Liver (tissue), 9 donors: ENCODE measurements around the gene RAPH1. TPM values are rescaled to one million over a fixed set of nuclear protein-coding genes. Genes with fewer than 3 reads are reported as not detected.

Experiments
- DNase-seq: peaks from one replicate; pipeline ENCODE4 v3.0.0-alpha.2; 2017; ENCODE audit warnings: low spot score
- H3K27ac ChIP-seq, 2 donors: one replicate each; pipeline ENCODE4 v1.7.0; 2013; ENCODE audit warnings: inconsistent platforms in 2 of 2, low read length in 2 of 2, control low read depth in 1 of 2, low read depth in 1 of 2, mild to moderate bottlenecking in 1 of 2
- H3K27me3 ChIP-seq, 4 donors: one replicate each; pipeline versions ENCODE4 v1.6.1 to v1.7.0; 2013; ENCODE audit warnings: low read length in 3 of 4, inconsistent platforms in 1 of 4, mild to moderate bottlenecking in 1 of 4, moderate library complexity in 1 of 4; ENCODE audit not compliant: control insufficient read depth in 4 of 4, insufficient read depth in 4 of 4
- H3K36me3 ChIP-seq, 4 donors: one replicate each; pipeline versions ENCODE4 v1.6.1 to v1.7.0; 2013; ENCODE audit warnings: low read length in 3 of 4, mild to moderate bottlenecking in 3 of 4, low read depth in 1 of 4, moderate library complexity in 1 of 4; ENCODE audit not compliant: control insufficient read depth in 4 of 4, insufficient read depth in 3 of 4
- H3K4me1 ChIP-seq, 4 donors: one replicate each; pipeline versions ENCODE4 v1.6.1 to v1.7.0; 2013; ENCODE audit warnings: low read length in 3 of 4, mild to moderate bottlenecking in 3 of 4, moderate library complexity in 1 of 4; ENCODE audit not compliant: control insufficient read depth in 4 of 4, insufficient read depth in 4 of 4
- H3K4me3 ChIP-seq, 3 donors: one replicate each; pipeline versions ENCODE4 v1.6.1 to v1.7.0; 2013; ENCODE audit warnings: low read length in 3 of 3, control low read depth in 1 of 3, low read depth in 1 of 3, mild to moderate bottlenecking in 1 of 3
- H3K9ac ChIP-seq, 2 donors: one replicate each; pipeline ENCODE4 v1.7.0; 2013; ENCODE audit warnings: low read length in 2 of 2, mild to moderate bottlenecking in 2 of 2, moderate library complexity in 2 of 2, control low read depth in 1 of 2, low read depth in 1 of 2
- H3K9me3 ChIP-seq, 4 donors: one replicate each; pipeline versions ENCODE4 v1.6.1 to v1.7.0; 2013; ENCODE audit warnings: low read length in 3 of 4; ENCODE audit not compliant: control insufficient read depth in 4 of 4
- CTCF ChIP-seq: fragments of 150-350 bp; IDR thresholded peaks from 2 replicates; pipeline ENCODE4 v1.5.1; 2017; ENCODE audit warnings: improper control_type of control experiment, low read depth, low read length; ENCODE audit not compliant: missing input control
- EGR1 ChIP-seq, 2 donors: IDR thresholded peaks; 2 replicates each; pipeline ENCODE4 v1.6.1; 2016 to 2018; ENCODE audit warnings: antibody characterized with exemption in 2 of 2, low read depth in 2 of 2
- FOXA1 ChIP-seq: IDR thresholded peaks from 2 replicates; pipeline ENCODE4 v1.6.1; 2016; ENCODE audit warnings: antibody characterized with exemption
- FOXA2 ChIP-seq: IDR thresholded peaks from 2 replicates; pipeline ENCODE4 v1.6.1; 2016; ENCODE audit warnings: antibody characterized with exemption
- HNF4A ChIP-seq, 2 donors: conservative IDR thresholded peaks; 2 replicates each; pipeline ENCODE4 v1.6.1; 2016; ENCODE audit warnings: antibody characterized with exemption in 2 of 2, mild to moderate bottlenecking in 2 of 2
- HNF4G ChIP-seq: IDR thresholded peaks from 2 replicates; pipeline ENCODE4 v1.6.1; 2016; ENCODE audit warnings: antibody characterized with exemption
- JUND ChIP-seq, 2 donors: IDR thresholded peaks; 2 replicates each; pipeline ENCODE4 v1.6.1; 2016; ENCODE audit warnings: antibody characterized with exemption in 2 of 2
- NR2F2 ChIP-seq: IDR thresholded peaks from 2 replicates; pipeline ENCODE4 v1.6.1; 2016; ENCODE audit warnings: antibody characterized with exemption
- RAD21 ChIP-seq, 2 donors: IDR thresholded peaks; 2 replicates each; pipeline ENCODE4 v1.6.1; 2016; ENCODE audit warnings: antibody characterized with exemption in 2 of 2, mild to moderate bottlenecking in 2 of 2
- RXRA ChIP-seq, 2 donors: IDR thresholded peaks; 2 replicates each; pipeline ENCODE4 v1.6.1; 2017 to 2018; ENCODE audit warnings: antibody characterized with exemption in 2 of 2, mild to moderate bottlenecking in 1 of 2
- SP1 ChIP-seq: IDR thresholded peaks from 2 replicates; pipeline ENCODE4 v1.6.1; 2018; ENCODE audit warnings: antibody characterized with exemption, mild to moderate bottlenecking
- TAF1 ChIP-seq: conservative IDR thresholded peaks from 2 replicates; pipeline ENCODE4 v1.6.1; 2016; ENCODE audit warnings: antibody characterized with exemption, mild to moderate bottlenecking
- YY1 ChIP-seq: IDR thresholded peaks from 2 replicates; pipeline ENCODE4 v1.6.1; 2016; ENCODE audit warnings: antibody characterized with exemption, mild to moderate bottlenecking
- ZBTB33 ChIP-seq: IDR thresholded peaks from 2 replicates; pipeline ENCODE4 v1.6.1; 2016; ENCODE audit warnings: antibody characterized with exemption
- WGBS: extraction: QIAGEN DNeasy Blood & Tissue Kit; methylation state at CpG from one replicate; pipeline ENCODE4 v1.1.7; 2013; 5-methylcytosine and 5-hydroxymethylcytosine counted together
- polyA plus RNA-seq, 2 donors: library from polyadenylated mRNA; stranded (reverse) in 1 of 2; unstranded in 1 of 2; fragments of 200-250 nt in 1 of 2; fragments of >200 nt in 1 of 2; fragmentation: Nextera tagmentation in 1 of 2; extraction: Ambion mirVana in 1 of 2; gene quantifications; one replicate each; pipeline versions ENCODE4 v1.2.1 to v1.2.3, GENCODE V29; 2013 to 2015
- total RNA-seq, 2 donors: library from RNA; depleted of rRNA; stranded (reverse); fragments of >200 nt; gene quantifications; one replicate each; pipeline ENCODE4 v1.2.3, GENCODE V29; 2014
- TF ChIP-seq, protein P1 (sequence below): IDR thresholded peaks from 2 replicates; pipeline ENCODE4 v1.6.1; 2016; ENCODE audit warnings: antibody characterized with exemption
- TF ChIP-seq, protein P2 (sequence below): IDR thresholded peaks from 2 replicates; pipeline ENCODE4 v1.6.1; 2016; ENCODE audit warnings: antibody characterized with exemption, mild to moderate bottlenecking
- TF ChIP-seq, protein P3 (sequence below): IDR thresholded peaks from 2 replicates; pipeline ENCODE4 v1.6.1; 2016; ENCODE audit warnings: antibody characterized with exemption
- donor health status: healthy.
- donor health status: healthy.
- donor health status: healthy.
- donor health status: healthy.
- donor health status: healthy.

Gene RAPH1
- total and polyA plus RNA-seq, 4 donors = 7.0 to 83.1 (median 19.4) TPM

- Histone ChIP-seq H3K36me3 (no peaks in the 10 kb centered on the region), H3K4me3 (no peak overlapping the region), H3K27ac (no peak overlapping the region), H3K27me3 (no peaks in the 10 kb centered on the region), H3K9me3 (no peaks in the 10 kb centered on the region), H3K4me1 (no peaks in the 10 kb centered on the region), H3K9ac (no peak overlapping the region)
- TF ChIP-seq JUND (IDR thresholded peaks at IDR 0.05) (no peak), FOXA1 (no peak), ZBTB33 (no peak), SP1 (no peak), HNF4A (conservative IDR thresholded peaks at IDR 0.05) (no peak), YY1 (no peak), CTCF (no peak), TAF1 (no peak), RAD21 (IDR thresholded peaks at IDR 0.05) (no peak), RXRA (IDR thresholded peaks at IDR 0.05) (no peak), FOXA2 (no peak)
- TF ChIP-seq, protein P1, sequence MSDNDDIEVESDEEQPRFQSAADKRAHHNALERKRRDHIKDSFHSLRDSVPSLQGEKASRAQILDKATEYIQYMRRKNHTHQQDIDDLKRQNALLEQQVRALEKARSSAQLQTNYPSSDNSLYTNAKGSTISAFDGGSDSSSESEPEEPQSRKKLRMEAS = no peak
- no peak for DNase-seq
Observed at GRCh38 chr2:203565076-203565475, 30.0 kb upstream of the RAPH1 start.

GRCh38 chr2:203562268-203562667 is 27.2 kb upstream of the RAPH1 start:
- WGBS = 89% methylated on average over 2 of the region's 2 CpGs
- no peak overlapping the region for H3K27ac ChIP-seq

More at GRCh38 chr2:203562268-203562667, 27.2 kb upstream of the RAPH1 start:
- Histone ChIP-seq H3K27me3 (no peaks in the 10 kb centered on the region), H3K9me3 (no peaks in the 10 kb centered on the region), H3K4me1 (no peaks in the 10 kb centered on the region), H3K4me3 (no peak overlapping the region), H3K36me3 (no peaks in the 10 kb centered on the region), H3K9ac (no peak overlapping the region)
- no peak for DNase-seq
- TF ChIP-seq, protein P1 = no peak
- TF ChIP-seq HNF4G (no peak), JUND (IDR thresholded peaks at IDR 0.05) (no peak), TAF1 (no peak), RXRA (IDR thresholded peaks at IDR 0.05) (no peak), NR2F2 (no peak), EGR1 (IDR thresholded peaks at IDR 0.05; ENCODE audit: low read depth in 2 of 2) (no peak), RAD21 (IDR thresholded peaks at IDR 0.05) (no peak), FOXA1 (no peak), FOXA2 (no peak)
- TF ChIP-seq, protein P2, sequence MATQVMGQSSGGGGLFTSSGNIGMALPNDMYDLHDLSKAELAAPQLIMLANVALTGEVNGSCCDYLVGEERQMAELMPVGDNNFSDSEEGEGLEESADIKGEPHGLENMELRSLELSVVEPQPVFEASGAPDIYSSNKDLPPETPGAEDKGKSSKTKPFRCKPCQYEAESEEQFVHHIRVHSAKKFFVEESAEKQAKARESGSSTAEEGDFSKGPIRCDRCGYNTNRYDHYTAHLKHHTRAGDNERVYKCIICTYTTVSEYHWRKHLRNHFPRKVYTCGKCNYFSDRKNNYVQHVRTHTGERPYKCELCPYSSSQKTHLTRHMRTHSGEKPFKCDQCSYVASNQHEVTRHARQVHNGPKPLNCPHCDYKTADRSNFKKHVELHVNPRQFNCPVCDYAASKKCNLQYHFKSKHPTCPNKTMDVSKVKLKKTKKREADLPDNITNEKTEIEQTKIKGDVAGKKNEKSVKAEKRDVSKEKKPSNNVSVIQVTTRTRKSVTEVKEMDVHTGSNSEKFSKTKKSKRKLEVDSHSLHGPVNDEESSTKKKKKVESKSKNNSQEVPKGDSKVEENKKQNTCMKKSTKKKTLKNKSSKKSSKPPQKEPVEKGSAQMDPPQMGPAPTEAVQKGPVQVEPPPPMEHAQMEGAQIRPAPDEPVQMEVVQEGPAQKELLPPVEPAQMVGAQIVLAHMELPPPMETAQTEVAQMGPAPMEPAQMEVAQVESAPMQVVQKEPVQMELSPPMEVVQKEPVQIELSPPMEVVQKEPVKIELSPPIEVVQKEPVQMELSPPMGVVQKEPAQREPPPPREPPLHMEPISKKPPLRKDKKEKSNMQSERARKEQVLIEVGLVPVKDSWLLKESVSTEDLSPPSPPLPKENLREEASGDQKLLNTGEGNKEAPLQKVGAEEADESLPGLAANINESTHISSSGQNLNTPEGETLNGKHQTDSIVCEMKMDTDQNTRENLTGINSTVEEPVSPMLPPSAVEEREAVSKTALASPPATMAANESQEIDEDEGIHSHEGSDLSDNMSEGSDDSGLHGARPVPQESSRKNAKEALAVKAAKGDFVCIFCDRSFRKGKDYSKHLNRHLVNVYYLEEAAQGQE = no peak
- TF ChIP-seq, protein P3, sequence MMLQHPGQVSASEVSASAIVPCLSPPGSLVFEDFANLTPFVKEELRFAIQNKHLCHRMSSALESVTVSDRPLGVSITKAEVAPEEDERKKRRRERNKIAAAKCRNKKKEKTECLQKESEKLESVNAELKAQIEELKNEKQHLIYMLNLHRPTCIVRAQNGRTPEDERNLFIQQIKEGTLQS = no peak
